Testis (tissue), 2 donors: ENCODE data around the gene CTIF.

ENCODE experiments used
- POLR2A ChIP-seq: fragments of 450-650 bp; IDR thresholded peaks from one replicate; pipeline ENCODE4 v1.6.1; 2017; ENCODE audit warnings: antibody characterized with exemption, mild to moderate bottlenecking, moderate library complexity
- TF ChIP-seq, protein P1 (sequence below), 3 experiments: fragments of 450-650 bp in 2 of 3; fragments of 200-600 bp in 1 of 3; sonication (generic) in 1 of 3; IDR thresholded peaks; one replicate each; pipeline ENCODE4 v1.5.1; 2016 to 2019; ENCODE audit warnings: antibody characterized with exemption in 3 of 3, mild to moderate bottlenecking in 2 of 3, moderate library complexity in 1 of 3

DNA sequence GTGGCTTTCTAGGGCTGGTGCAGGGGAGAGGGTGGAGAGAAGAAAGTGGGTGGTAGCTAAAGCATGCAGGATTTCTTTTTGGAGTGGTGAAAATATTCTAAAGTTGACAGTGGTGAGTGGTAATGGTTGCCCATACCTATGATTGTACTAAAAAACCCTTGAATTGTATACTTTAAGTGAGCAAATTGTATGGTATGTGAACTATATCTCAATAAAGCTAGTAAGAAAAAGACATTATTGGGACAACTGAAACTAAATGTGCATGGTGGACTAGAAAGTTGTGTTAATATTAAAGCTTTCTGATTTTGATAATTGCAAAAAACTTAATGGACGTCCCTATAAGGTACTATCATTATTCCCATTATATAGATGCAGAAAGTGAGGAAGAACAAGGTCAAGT, 361.6 kb downstream of the CTIF start:
- TF ChIP-seq POLR2A: no peak
- TF ChIP-seq, protein P1, sequence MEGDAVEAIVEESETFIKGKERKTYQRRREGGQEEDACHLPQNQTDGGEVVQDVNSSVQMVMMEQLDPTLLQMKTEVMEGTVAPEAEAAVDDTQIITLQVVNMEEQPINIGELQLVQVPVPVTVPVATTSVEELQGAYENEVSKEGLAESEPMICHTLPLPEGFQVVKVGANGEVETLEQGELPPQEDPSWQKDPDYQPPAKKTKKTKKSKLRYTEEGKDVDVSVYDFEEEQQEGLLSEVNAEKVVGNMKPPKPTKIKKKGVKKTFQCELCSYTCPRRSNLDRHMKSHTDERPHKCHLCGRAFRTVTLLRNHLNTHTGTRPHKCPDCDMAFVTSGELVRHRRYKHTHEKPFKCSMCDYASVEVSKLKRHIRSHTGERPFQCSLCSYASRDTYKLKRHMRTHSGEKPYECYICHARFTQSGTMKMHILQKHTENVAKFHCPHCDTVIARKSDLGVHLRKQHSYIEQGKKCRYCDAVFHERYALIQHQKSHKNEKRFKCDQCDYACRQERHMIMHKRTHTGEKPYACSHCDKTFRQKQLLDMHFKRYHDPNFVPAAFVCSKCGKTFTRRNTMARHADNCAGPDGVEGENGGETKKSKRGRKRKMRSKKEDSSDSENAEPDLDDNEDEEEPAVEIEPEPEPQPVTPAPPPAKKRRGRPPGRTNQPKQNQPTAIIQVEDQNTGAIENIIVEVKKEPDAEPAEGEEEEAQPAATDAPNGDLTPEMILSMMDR (IDR thresholded peaks at IDR 0.05): no peak
